ENCODE results near the gene DAAM2.

DNA sequence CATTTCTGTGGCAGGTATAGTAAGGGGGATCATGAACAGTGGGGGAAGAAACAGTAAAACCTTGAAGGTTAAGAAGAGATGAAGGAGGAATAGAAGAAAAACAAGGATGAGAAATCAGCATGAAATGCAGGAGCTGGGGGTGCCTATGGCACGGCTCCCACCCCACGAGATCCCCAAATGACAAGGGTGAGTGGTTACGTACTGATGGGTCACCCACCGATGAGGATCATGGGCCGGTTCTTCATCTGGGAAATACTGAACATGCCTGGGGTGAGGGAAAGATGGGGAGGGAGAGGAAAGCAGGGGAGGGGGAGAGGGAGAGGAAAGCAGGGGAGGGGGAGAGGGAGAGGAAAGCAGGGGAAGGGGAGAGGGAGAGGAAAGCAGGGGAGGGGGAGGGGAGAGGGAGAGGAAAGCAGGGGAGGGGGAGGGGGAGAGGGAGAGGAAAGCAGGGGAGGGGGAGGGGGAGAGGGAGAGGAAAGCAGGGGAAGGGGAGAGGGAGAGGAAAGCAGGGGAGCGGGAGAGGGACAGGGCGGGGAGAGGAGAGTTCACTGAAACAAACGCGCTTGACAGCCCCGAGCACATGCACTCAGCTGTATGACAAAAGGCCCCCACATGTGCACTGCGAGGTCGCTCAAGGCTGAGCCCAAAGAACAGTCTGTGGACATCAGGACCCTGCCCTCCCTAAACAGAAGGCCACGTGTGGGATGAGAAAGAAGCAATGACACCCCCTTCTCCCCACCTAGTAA is 116.8 kb downstream of the DAAM2 start:
- TF ChIP-seq, protein P1, sequence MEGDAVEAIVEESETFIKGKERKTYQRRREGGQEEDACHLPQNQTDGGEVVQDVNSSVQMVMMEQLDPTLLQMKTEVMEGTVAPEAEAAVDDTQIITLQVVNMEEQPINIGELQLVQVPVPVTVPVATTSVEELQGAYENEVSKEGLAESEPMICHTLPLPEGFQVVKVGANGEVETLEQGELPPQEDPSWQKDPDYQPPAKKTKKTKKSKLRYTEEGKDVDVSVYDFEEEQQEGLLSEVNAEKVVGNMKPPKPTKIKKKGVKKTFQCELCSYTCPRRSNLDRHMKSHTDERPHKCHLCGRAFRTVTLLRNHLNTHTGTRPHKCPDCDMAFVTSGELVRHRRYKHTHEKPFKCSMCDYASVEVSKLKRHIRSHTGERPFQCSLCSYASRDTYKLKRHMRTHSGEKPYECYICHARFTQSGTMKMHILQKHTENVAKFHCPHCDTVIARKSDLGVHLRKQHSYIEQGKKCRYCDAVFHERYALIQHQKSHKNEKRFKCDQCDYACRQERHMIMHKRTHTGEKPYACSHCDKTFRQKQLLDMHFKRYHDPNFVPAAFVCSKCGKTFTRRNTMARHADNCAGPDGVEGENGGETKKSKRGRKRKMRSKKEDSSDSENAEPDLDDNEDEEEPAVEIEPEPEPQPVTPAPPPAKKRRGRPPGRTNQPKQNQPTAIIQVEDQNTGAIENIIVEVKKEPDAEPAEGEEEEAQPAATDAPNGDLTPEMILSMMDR (IDR thresholded peaks at IDR 0.05), result no peak
- no peak for TF ChIP-seq POLR2A (IDR thresholded peaks at IDR 0.05)

All from esophagus squamous epithelium (tissue), 4 donors.